ENCODE measurements around the gene EHBP1L1. TPM values are rescaled to one million over a fixed set of nuclear protein-coding genes. Genes with fewer than 3 reads are reported as not detected.

EHBP1L1 gene
- total and polyA plus RNA-seq, 2 of the 13 experiments (the other 11 are each of a cell fraction or from before 2014, with no cell fraction given), result 8.3 to 10.6 TPM

DNA sequence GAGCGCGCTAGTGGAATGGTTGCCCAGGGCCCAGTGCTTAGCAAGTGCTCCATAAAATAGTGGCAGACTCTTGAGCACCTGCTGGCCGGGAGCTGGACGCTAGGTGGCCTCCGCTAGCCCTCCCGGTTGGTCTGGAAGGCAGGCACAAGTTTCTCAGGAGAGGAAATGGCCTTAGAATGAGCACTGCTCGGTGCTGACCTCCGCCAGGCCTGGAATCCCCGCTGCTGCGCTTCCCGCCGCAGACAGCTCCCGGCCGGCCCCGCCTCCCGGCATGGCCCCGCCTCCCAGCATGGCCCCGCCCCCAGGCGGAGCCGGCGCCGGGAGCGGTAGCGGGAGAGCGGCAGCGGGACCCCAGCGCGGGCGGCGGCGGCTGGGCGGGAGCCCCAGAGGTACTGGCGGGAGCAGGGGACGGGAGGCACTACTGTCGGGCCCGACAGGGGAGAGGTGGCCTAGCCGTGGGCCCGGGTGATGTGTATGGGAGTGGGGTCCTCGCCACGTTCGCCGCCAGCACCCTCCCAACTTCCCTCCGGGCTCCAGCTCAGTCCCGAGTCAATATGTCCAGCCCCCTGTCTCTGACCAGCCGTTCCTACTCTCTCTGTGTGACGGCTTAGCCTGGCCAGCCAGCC lies 62.1 kb downstream of the EHBP1L1 start, which contains the start of gene SIPA1 (continued):
- no peak for TF ChIP-seq HOXA7 (CRISPR knock-in tag; IDR thresholded peaks at IDR 0.05)
- no peak for TF ChIP-seq ZNF136 (CRISPR knock-in tag; IDR thresholded peaks at IDR 0.05; ENCODE audit: low read depth)
- TF ChIP-seq TCF7L2 (IDR thresholded peaks at IDR 0.05; ENCODE audit: low read depth, low read length), result no peak
- no peak for TF ChIP-seq ZNF724P (CRISPR knock-in tag; IDR thresholded peaks at IDR 0.05; ENCODE audit: borderline replicate concordance)
- TF ChIP-seq, protein P1, sequence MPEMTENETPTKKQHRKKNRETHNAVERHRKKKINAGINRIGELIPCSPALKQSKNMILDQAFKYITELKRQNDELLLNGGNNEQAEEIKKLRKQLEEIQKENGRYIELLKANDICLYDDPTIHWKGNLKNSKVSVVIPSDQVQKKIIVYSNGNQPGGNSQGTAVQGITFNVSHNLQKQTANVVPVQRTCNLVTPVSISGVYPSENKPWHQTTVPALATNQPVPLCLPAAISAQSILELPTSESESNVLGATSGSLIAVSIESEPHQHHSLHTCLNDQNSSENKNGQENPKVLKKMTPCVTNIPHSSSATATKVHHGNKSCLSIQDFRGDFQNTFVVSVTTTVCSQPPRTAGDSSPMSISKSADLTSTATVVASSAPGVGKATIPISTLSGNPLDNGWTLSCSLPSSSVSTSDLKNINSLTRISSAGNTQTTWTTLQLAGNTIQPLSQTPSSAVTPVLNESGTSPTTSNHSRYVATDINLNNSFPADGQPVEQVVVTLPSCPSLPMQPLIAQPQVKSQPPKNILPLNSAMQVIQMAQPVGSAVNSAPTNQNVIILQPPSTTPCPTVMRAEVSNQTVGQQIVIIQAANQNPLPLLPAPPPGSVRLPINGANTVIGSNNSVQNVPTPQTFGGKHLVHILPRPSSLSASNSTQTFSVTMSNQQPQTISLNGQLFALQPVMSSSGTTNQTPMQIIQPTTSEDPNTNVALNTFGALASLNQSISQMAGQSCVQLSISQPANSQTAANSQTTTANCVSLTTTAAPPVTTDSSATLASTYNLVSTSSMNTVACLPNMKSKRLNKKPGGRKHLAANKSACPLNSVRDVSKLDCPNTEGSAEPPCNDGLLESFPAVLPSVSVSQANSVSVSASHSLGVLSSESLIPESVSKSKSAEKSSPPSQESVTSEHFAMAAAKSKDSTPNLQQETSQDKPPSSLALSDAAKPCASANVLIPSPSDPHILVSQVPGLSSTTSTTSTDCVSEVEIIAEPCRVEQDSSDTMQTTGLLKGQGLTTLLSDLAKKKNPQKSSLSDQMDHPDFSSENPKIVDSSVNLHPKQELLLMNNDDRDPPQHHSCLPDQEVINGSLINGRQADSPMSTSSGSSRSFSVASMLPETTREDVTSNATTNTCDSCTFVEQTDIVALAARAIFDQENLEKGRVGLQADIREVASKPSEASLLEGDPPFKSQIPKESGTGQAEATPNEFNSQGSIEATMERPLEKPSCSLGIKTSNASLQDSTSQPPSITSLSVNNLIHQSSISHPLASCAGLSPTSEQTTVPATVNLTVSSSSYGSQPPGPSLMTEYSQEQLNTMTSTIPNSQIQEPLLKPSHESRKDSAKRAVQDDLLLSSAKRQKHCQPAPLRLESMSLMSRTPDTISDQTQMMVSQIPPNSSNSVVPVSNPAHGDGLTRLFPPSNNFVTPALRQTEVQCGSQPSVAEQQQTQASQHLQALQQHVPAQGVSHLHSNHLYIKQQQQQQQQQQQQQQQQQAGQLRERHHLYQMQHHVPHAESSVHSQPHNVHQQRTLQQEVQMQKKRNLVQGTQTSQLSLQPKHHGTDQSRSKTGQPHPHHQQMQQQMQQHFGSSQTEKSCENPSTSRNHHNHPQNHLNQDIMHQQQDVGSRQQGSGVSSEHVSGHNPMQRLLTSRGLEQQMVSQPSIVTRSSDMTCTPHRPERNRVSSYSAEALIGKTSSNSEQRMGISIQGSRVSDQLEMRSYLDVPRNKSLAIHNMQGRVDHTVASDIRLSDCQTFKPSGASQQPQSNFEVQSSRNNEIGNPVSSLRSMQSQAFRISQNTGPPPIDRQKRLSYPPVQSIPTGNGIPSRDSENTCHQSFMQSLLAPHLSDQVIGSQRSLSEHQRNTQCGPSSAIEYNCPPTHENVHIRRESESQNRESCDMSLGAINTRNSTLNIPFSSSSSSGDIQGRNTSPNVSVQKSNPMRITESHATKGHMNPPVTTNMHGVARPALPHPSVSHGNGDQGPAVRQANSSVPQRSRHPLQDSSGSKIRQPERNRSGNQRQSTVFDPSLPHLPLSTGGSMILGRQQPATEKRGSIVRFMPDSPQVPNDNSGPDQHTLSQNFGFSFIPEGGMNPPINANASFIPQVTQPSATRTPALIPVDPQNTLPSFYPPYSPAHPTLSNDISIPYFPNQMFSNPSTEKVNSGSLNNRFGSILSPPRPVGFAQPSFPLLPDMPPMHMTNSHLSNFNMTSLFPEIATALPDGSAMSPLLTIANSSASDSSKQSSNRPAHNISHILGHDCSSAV (CRISPR knock-in tag; IDR thresholded peaks at IDR 0.05; ENCODE audit: borderline replicate concordance), result no peak
- TF ChIP-seq SKI (IDR thresholded peaks at IDR 0.05; ENCODE audit: partially characterized antibody), result peak; percentile 8
- TF ChIP-seq, protein P2, sequence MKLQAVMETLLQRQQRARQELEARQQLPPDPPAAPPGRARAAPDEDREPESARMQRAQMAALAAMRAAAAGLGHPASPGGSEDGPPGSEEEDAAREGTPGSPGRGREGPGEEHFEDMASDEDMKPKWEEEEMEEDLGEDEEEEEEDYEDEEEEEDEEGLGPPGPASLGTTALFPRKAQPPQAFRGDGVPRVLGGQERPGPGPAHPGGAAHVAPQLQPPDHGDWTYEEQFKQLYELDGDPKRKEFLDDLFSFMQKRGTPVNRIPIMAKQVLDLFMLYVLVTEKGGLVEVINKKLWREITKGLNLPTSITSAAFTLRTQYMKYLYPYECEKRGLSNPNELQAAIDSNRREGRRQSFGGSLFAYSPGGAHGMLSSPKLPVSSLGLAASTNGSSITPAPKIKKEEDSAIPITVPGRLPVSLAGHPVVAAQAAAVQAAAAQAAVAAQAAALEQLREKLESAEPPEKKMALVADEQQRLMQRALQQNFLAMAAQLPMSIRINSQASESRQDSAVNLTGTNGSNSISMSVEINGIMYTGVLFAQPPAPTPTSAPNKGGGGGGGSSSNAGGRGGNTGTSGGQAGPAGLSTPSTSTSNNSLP (IDR thresholded peaks at IDR 0.05; ENCODE audit: low read depth, low read length), result no peak
- TF ChIP-seq GABPA (IDR thresholded peaks at IDR 0.05; ENCODE audit: low read depth, low read length), result no peak
- TF ChIP-seq GABPA (CRISPR knock-in tag; IDR thresholded peaks at IDR 0.05; ENCODE audit: low read depth), result peak; percentile 29; the same call in 1 of the 2 replicates
- no peak for TF ChIP-seq NFKBIZ (CRISPR knock-in tag; IDR thresholded peaks at IDR 0.05)
- no peak for TF ChIP-seq WIZ (CRISPR knock-in tag; IDR thresholded peaks at IDR 0.05)
- TF ChIP-seq HNRNPH1 (optimal IDR thresholded peaks at IDR 0.05; ENCODE audit: low read depth, low read length), result no peak
- 0 out of 2 replicates have a peak, but pooled peaks have one; percentile 14 for TF ChIP-seq ZNF124 (CRISPR knock-in tag; IDR thresholded peaks at IDR 0.05)
- TF ChIP-seq, protein P3, sequence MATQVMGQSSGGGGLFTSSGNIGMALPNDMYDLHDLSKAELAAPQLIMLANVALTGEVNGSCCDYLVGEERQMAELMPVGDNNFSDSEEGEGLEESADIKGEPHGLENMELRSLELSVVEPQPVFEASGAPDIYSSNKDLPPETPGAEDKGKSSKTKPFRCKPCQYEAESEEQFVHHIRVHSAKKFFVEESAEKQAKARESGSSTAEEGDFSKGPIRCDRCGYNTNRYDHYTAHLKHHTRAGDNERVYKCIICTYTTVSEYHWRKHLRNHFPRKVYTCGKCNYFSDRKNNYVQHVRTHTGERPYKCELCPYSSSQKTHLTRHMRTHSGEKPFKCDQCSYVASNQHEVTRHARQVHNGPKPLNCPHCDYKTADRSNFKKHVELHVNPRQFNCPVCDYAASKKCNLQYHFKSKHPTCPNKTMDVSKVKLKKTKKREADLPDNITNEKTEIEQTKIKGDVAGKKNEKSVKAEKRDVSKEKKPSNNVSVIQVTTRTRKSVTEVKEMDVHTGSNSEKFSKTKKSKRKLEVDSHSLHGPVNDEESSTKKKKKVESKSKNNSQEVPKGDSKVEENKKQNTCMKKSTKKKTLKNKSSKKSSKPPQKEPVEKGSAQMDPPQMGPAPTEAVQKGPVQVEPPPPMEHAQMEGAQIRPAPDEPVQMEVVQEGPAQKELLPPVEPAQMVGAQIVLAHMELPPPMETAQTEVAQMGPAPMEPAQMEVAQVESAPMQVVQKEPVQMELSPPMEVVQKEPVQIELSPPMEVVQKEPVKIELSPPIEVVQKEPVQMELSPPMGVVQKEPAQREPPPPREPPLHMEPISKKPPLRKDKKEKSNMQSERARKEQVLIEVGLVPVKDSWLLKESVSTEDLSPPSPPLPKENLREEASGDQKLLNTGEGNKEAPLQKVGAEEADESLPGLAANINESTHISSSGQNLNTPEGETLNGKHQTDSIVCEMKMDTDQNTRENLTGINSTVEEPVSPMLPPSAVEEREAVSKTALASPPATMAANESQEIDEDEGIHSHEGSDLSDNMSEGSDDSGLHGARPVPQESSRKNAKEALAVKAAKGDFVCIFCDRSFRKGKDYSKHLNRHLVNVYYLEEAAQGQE (IDR thresholded peaks at IDR 0.05; ENCODE audit: borderline replicate concordance in 1 of 2, low read depth in 1 of 2, low read length in 2 of 2), result peak in 1 of 2 experiments; percentile 24; a peak in 1 of 4 replicates
- TF ChIP-seq ZNF878 (CRISPR knock-in tag; IDR thresholded peaks at IDR 0.05), result no peak
- TF ChIP-seq KLF6 (CRISPR knock-in tag; IDR thresholded peaks at IDR 0.05), result no peak
- peak; percentile 40; the same call in 1 of the 2 replicates for TF ChIP-seq RXRB (CRISPR knock-in tag; IDR thresholded peaks at IDR 0.05; ENCODE audit: borderline replicate concordance)

Data from HepG2 (cell line).